Stomach (tissue), 9 donors: Measurements from ENCODE around the gene EMX1. TPM values are rescaled to one million over a fixed set of nuclear protein-coding genes. Genes with fewer than 3 reads are reported as not detected.

Source experiments
- DNase-seq, 2 donors: peaks; one replicate each; pipeline versions ENCODE4 v3.0.0 to v3.0.0-alpha.2; 2013 to 2019
- H3K27ac ChIP-seq, 5 donors: fragments of 200-600 bp in 4 of 5; sonication (generic) in 4 of 5; one replicate each; pipeline ENCODE4 v1.5.1; 2013 to 2019; ENCODE audit warnings: mild to moderate bottlenecking in 1 of 5, moderate library complexity in 1 of 5
- H3K27me3 ChIP-seq, 3 donors: fragments of 200-600 bp; sonication (generic); one replicate each; pipeline ENCODE4 v1.5.1; 2017 to 2019; ENCODE audit warnings: mixed run types in 1 of 3
- H3K36me3 ChIP-seq, 4 donors: fragments of 200-600 bp; sonication (generic); 1 replicate in 3 of 4; 2 replicates in 1 of 4; pipeline ENCODE4 v1.5.1; 2016 to 2019
- H3K4me1 ChIP-seq, 4 donors: fragments of 200-600 bp; sonication (generic); one replicate each; pipeline ENCODE4 v1.5.1; 2016 to 2019
- H3K4me3 ChIP-seq, 4 donors: fragments of 200-600 bp; sonication (generic) in 3 of 4; one replicate each; pipeline ENCODE4 v1.5.1; 2016 to 2019; ENCODE audit warnings: mild to moderate bottlenecking in 1 of 4
- H3K9me3 ChIP-seq, 4 donors: fragments of 200-600 bp; sonication (generic); one replicate each; pipeline ENCODE4 v1.5.1; 2016 to 2019
- CTCF ChIP-seq, 7 experiments: fragments of 450-650 bp in 4 of 7; fragments of 200-600 bp in 3 of 7; sonication (generic) in 3 of 7; IDR thresholded peaks; one replicate each; pipeline ENCODE4 v1.5.1; 2016 to 2019; ENCODE audit warnings: antibody characterized with exemption in 7 of 7, control low read depth in 2 of 7, mild to moderate bottlenecking in 1 of 7
- EP300 ChIP-seq: sonication (generic); formaldehyde crosslinking; IDR thresholded peaks from one replicate; pipeline ENCODE4 v1.6.1; 2017; ENCODE audit warnings: antibody characterized with exemption
- POLR2A ChIP-seq, 4 donors: fragments of 450-650 bp; IDR thresholded peaks; one replicate each; pipeline ENCODE4 v1.6.1; 2016; ENCODE audit warnings: antibody characterized with exemption in 4 of 4, control low read depth in 2 of 4, mild to moderate bottlenecking in 1 of 4, moderate library complexity in 1 of 4
- POLR2AphosphoS5 ChIP-seq, 3 donors: sonication (generic); formaldehyde crosslinking; IDR thresholded peaks; one replicate each; pipeline ENCODE4 v1.6.1; 2016; ENCODE audit warnings: antibody characterized with exemption in 3 of 3
- WGBS, 5 donors: extraction: QIAGEN DNeasy Blood & Tissue Kit in 3 of 5; methylation state at CpG; one replicate each; pipeline versions ENCODE4 v1.1.5 to v1.1.7; 2013 to 2018; 5-methylcytosine and 5-hydroxymethylcytosine counted together
- intact Hi-C: fragments of 100-400 bp; cut with DNase I; formaldehyde crosslinking; loops from one replicate; pipeline ENCODE4 v1.15.1; 2023; ENCODE audit warnings: low total_unique reads
- polyA plus RNA-seq, 3 donors: library from polyadenylated mRNA; stranded (reverse); fragments of 200-250 nt; gene quantifications; one replicate each; pipeline ENCODE4 v1.2.3, GENCODE V29; 2013
- total RNA-seq, 5 donors: library from RNA; depleted of rRNA; stranded (reverse); fragments of >200 nt; gene quantifications; one replicate each; pipeline versions ENCODE4 v1.1.0 to v1.2.3, GENCODE V29; 2014 to 2016
- donor health status: healthy with polysubstance abuse.
- donor health status: Bipolar disorder and iron deficiency.
- donor health status: healthy.

EMX1 gene
- total and polyA plus RNA-seq, 8 donors: 0.18 to 32.1 (median 0.62) TPM; not detected in 5

- no peak for TF ChIP-seq POLR2A (IDR thresholded peaks at IDR 0.05)
- TF ChIP-seq CTCF (IDR thresholded peaks at IDR 0.05): no peak
- no peak for TF ChIP-seq POLR2AphosphoS5 (IDR thresholded peaks at IDR 0.05)
- TF ChIP-seq EP300: no peak
- Histone ChIP-seq H3K36me3 (no peaks in the 10 kb centered on the region), H3K27ac (no peak overlapping the region), H3K27me3 (peaks cover 72 to 100% (median 100%) of the 10 kb centered on the region in 3 donors), H3K4me1 (peaks cover 47 to 68% (median 59%) of the 10 kb centered on the region in 4 donors), H3K9me3 (peaks cover 0 to 12% (median 0%) of the 10 kb centered on the region in 4 donors), H3K4me3 (peak overlapping the region in 1 of 4 donors; percentile 46)
- peak in 1 of 2 donors; percentile 23 for DNase-seq
- 27 to 38% (median 33%) methylated on average over 15 of the region's 15 CpGs for WGBS, 5 donors
- intact Hi-C loops: no loop called here
Observed at GRCh38 chr2:72921088-72921851, 4.0 kb downstream of the EMX1 start.

- WGBS, 5 donors: 73 to 100% (median 86%) methylated on average over 1 of the region's 1 CpG
- Histone ChIP-seq H3K27ac (no peak overlapping the region), H3K36me3 (no peaks in the 10 kb centered on the region), H3K4me1 (peaks cover 42 to 62% (median 54%) of the 10 kb centered on the region in 4 donors), H3K27me3 (peaks cover 71 to 100% (median 100%) of the 10 kb centered on the region in 3 donors), H3K4me3 (no peak overlapping the region), H3K9me3 (peaks cover 0 to 12% (median 0%) of the 10 kb centered on the region in 4 donors)
- peak in 1 of 2 donors; percentile 10 for DNase-seq
- TF ChIP-seq POLR2AphosphoS5 (IDR thresholded peaks at IDR 0.05) (no peak), POLR2A (IDR thresholded peaks at IDR 0.05) (no peak), CTCF (IDR thresholded peaks at IDR 0.05) (no peak), EP300 (no peak)
- intact Hi-C loops: no loop called here
Observed at GRCh38 chr2:72921853-72922252, 4.5 kb downstream of the EMX1 start.

GRCh38 chr2:72923833-72924352, 6.6 kb downstream of the EMX1 start:
- peak overlapping the region in 2 of 4 donors; percentile 3 to 20 for H3K4me3 ChIP-seq
- TF ChIP-seq EP300 (no peak), CTCF (IDR thresholded peaks at IDR 0.05) (no peak), POLR2A (IDR thresholded peaks at IDR 0.05) (no peak), POLR2AphosphoS5 (IDR thresholded peaks at IDR 0.05) (no peak)
- 2 to 4% (median 3%) methylated on average over 19 to 36 of the region's 36 CpGs for WGBS, 5 donors
- DNase-seq: peak in 1 of 2 donors; percentile 20
- H3K4me1 ChIP-seq: peaks cover 22 to 42% (median 35%) of the 10 kb centered on the region in 4 donors
- H3K36me3 ChIP-seq: no peaks in the 10 kb centered on the region
- no peak overlapping the region for H3K27ac ChIP-seq
- H3K27me3 ChIP-seq: peaks cover 65 to 100% (median 100%) of the 10 kb centered on the region in 3 donors
- intact Hi-C loops: no loop called here
- peaks cover 0 to 12% (median 0%) of the 10 kb centered on the region in 4 donors for H3K9me3 ChIP-seq

GRCh38 chr2:72924353-72925240, 7.3 kb downstream of the EMX1 start:
- TF ChIP-seq POLR2A (IDR thresholded peaks at IDR 0.05) (no peak), POLR2AphosphoS5 (IDR thresholded peaks at IDR 0.05) (no peak), EP300 (no peak), CTCF (IDR thresholded peaks at IDR 0.05) (no peak)
- peak overlapping the region in 2 of 4 donors; percentile 3 to 20 for H3K4me3 ChIP-seq
- H3K4me1 ChIP-seq: peaks cover 22 to 37% (median 33%) of the 10 kb centered on the region in 4 donors
- DNase-seq: peak in 1 of 2 donors; percentile 24
- H3K9me3 ChIP-seq: peaks cover 0 to 12% (median 0%) of the 10 kb centered on the region in 4 donors
- 3 to 11% (median 4%) methylated on average over 16 to 61 of the region's 61 CpGs for WGBS, 5 donors
- intact Hi-C loops: no loop called here
- H3K27me3 ChIP-seq: peaks cover 59 to 100% (median 99%) of the 10 kb centered on the region in 3 donors
- H3K27ac ChIP-seq: no peak overlapping the region
- H3K36me3 ChIP-seq: no peaks in the 10 kb centered on the region
